GM21526 (cell line): Measurements from ENCODE around the gene BCAS4.
"Not testable (repeated sequence)": the region's sequence is repeated elsewhere in the genome, so short reads cannot be mapped to it uniquely, and the experiment has no call there.

Experiments
- ATAC-seq: cut with Tn5 transposase; IDR thresholded peaks from one replicate; pipeline ENCODE4 v1.9.1; 2021; ENCODE audit warnings: moderate library complexity; ENCODE audit not compliant: unreplicated experiment, low FRiP score

BCAS4 gene

GRCh38 chr20:50794846-50795634 is at the start of gene BCAS4:
TSS of gene BCAS4 (plus strand) at chr20:50795061. CDS start at chr20:50795084, 23 bp downstream.
- ATAC-seq = peak; percentile 52

- no peak for ATAC-seq
Measured at GRCh38 chr20:50745634-50746137, 49.2 kb upstream of the BCAS4 start.

GRCh38 chr20:50746138-50746940 is 48.5 kb upstream of the BCAS4 start:
- ATAC-seq = no peak

- ATAC-seq = no peak
Measured at GRCh38 chr20:50747275-50747674, 47.6 kb upstream of the BCAS4 start.

- no peak for ATAC-seq
Measured at GRCh38 chr20:50750145-50750671, 44.7 kb upstream of the BCAS4 start.

GRCh38 chr20:50753152-50753551 is 41.7 kb upstream of the BCAS4 start:
- ATAC-seq = no peak

- ATAC-seq = no peak
Measured at GRCh38 chr20:50754420-50754819, 40.4 kb upstream of the BCAS4 start.

- no peak for ATAC-seq
Measured at GRCh38 chr20:50756447-50756846, 38.4 kb upstream of the BCAS4 start.

GRCh38 chr20:50758469-50758868 is 36.4 kb upstream of the BCAS4 start:
- ATAC-seq = no peak

- no peak for ATAC-seq
Measured at GRCh38 chr20:50758992-50759391, 35.9 kb upstream of the BCAS4 start.

- no peak for ATAC-seq
Measured at GRCh38 chr20:50759678-50760077, 35.2 kb upstream of the BCAS4 start.

GRCh38 chr20:50762045-50762422 is 32.8 kb upstream of the BCAS4 start:
- no peak for ATAC-seq

- ATAC-seq = no peak
Measured at GRCh38 chr20:50762435-50763220, 32.2 kb upstream of the BCAS4 start.

GRCh38 chr20:50763550-50764458 is 31.1 kb upstream of the BCAS4 start:
- ATAC-seq = not testable (repeated sequence)

GRCh38 chr20:50765251-50765650 is 29.6 kb upstream of the BCAS4 start:
- ATAC-seq = not testable (repeated sequence)

GRCh38 chr20:50765674-50766073 is 29.2 kb upstream of the BCAS4 start:
- no peak for ATAC-seq

GRCh38 chr20:50766955-50767809 is 27.7 kb upstream of the BCAS4 start:
- not testable (repeated sequence) for ATAC-seq

GRCh38 chr20:50768991-50769390 is 25.9 kb upstream of the BCAS4 start:
- ATAC-seq = not testable (repeated sequence)
